C4-2B (cell line): ENCODE results near the gene ALDH16A1.

Source experiments
- CTCF ChIP-seq: fragments of 450-650 bp; conservative IDR thresholded peaks from 2 replicates; pipeline ENCODE4 v1.5.1; 2017; ENCODE audit warnings: mild to moderate bottlenecking
- ZFX ChIP-seq: fragments of 450-650 bp; IDR thresholded peaks from 2 replicates; pipeline ENCODE4 v1.6.1; 2017

- TF ChIP-seq CTCF = peak; percentile 77
- TF ChIP-seq ZFX = no peak
Measured at GRCh38 chr19:49422407-49423070, 30.5 kb upstream of the ALDH16A1 start.
